ENCODE results near the gene PARVA. TPM values are rescaled to one million over a fixed set of nuclear protein-coding genes. Genes with fewer than 3 reads are reported as not detected.

Gene PARVA
- total RNA-seq, 2 experiments from 2014 or later, result 0.08 to 0.98 TPM

DNA sequence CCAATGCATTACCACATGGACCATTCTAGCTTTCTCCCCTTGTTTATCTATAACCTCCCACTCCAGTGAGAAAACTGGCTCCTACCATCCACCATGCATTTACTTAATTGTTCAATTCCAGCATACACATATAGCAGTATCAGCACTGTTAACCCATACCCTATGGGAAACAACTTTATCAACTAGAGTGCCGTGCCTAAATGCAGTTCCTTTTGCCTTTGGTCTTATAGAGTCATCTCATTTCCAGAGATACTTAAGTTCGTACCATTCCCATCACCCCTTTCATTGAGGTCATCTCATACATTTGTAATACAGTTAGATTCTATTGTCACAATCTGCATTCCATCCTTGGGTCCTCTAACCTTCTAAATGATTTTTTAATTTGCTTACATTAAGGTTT, 86.9 kb downstream of the PARVA start:
- no peaks in the 10 kb centered on the region for H3K4me1 ChIP-seq (ENCODE audit: insufficient read depth, low read length)
- Mint-ChIP-seq H3K27me3 (no peaks in the 10 kb centered on the region), H3K36me3 (ENCODE audit: low read depth) (no peaks in the 10 kb centered on the region), H3K9me3 (no peaks in the 10 kb centered on the region), H3K4me3 (no peak overlapping the region), H3K27ac (no peak overlapping the region), H3K4me1 (ENCODE audit: low read depth) (no peaks in the 10 kb centered on the region)
- no peak for ATAC-seq (ENCODE audit: poor library complexity)
- no peak for DNase-seq
- no peaks in the 10 kb centered on the region for H3K36me3 ChIP-seq (ENCODE audit: insufficient read depth, low read length)
- no peak overlapping the region for H3K4me3 ChIP-seq (ENCODE audit: low read length)
- intact Hi-C loops (cut with DNase I, micrococcal nuclease), result no loop called here
- H3K27me3 ChIP-seq (ENCODE audit: control insufficient read depth in 1 of 2, insufficient read depth in 2 of 2, low read length in 2 of 2), result no peaks in the 10 kb centered on the region
- no peak overlapping the region for H3K27ac ChIP-seq (ENCODE audit: low read depth in 1 of 2, low read length in 2 of 2)
- ChIA-PET POLR2A (no interaction called here), CTCF (no interaction called here)
- TF ChIP-seq, protein P1, sequence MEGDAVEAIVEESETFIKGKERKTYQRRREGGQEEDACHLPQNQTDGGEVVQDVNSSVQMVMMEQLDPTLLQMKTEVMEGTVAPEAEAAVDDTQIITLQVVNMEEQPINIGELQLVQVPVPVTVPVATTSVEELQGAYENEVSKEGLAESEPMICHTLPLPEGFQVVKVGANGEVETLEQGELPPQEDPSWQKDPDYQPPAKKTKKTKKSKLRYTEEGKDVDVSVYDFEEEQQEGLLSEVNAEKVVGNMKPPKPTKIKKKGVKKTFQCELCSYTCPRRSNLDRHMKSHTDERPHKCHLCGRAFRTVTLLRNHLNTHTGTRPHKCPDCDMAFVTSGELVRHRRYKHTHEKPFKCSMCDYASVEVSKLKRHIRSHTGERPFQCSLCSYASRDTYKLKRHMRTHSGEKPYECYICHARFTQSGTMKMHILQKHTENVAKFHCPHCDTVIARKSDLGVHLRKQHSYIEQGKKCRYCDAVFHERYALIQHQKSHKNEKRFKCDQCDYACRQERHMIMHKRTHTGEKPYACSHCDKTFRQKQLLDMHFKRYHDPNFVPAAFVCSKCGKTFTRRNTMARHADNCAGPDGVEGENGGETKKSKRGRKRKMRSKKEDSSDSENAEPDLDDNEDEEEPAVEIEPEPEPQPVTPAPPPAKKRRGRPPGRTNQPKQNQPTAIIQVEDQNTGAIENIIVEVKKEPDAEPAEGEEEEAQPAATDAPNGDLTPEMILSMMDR (IDR thresholded peaks at IDR 0.05), result no peak
- peaks cover 4 to 9% of the 10 kb centered on the region in 2 experiments for H3K9me3 ChIP-seq (ENCODE audit: control insufficient read depth in 1 of 2, insufficient read depth in 1 of 2, low read length in 2 of 2)

DNA sequence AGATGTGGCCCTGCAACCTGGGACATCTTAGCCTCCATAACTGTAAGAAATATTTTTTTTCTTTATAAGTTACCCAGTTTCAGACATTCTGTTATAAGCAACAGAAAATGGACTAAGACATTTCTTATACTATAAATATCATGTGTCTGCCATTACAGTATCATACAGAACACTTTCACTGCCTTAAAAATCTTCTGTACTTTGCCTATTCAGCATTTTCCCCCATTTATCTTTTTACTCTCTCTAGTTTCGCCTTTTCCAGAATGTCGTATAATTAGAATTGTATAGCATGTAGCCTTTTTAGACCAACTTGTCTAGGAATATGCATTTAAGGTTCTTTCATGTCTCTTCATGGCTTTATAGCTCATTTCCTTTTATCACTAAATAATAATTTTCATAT, 88.0 kb downstream of the PARVA start:
- TF ChIP-seq, protein P1 (IDR thresholded peaks at IDR 0.05), result no peak
- Histone ChIP-seq H3K4me3 (ENCODE audit: low read length) (no peak overlapping the region), H3K27me3 (ENCODE audit: control insufficient read depth in 1 of 2, insufficient read depth in 2 of 2, low read length in 2 of 2) (no peaks in the 10 kb centered on the region), H3K4me1 (ENCODE audit: insufficient read depth, low read length) (no peaks in the 10 kb centered on the region), H3K9me3 (ENCODE audit: control insufficient read depth in 1 of 2, insufficient read depth in 1 of 2, low read length in 2 of 2) (peaks cover 4 to 9% of the 10 kb centered on the region in 2 experiments), H3K36me3 (ENCODE audit: insufficient read depth, low read length) (no peaks in the 10 kb centered on the region), H3K27ac (ENCODE audit: low read depth in 1 of 2, low read length in 2 of 2) (no peak overlapping the region)
- no peaks in the 10 kb centered on the region for H3K36me3 Mint-ChIP-seq (ENCODE audit: low read depth)
- H3K4me1 Mint-ChIP-seq (ENCODE audit: low read depth), result no peaks in the 10 kb centered on the region
- no peaks in the 10 kb centered on the region for H3K27me3 Mint-ChIP-seq
- no peak for DNase-seq
- H3K9me3 Mint-ChIP-seq, result no peaks in the 10 kb centered on the region
- intact Hi-C loops (cut with DNase I, micrococcal nuclease), result no loop called here
- no peak overlapping the region for H3K27ac Mint-ChIP-seq
- POLR2A ChIA-PET, result no interaction called here
- H3K4me3 Mint-ChIP-seq, result no peak overlapping the region
- ATAC-seq (ENCODE audit: poor library complexity), result no peak
- CTCF ChIA-PET, result no interaction called here

DNA sequence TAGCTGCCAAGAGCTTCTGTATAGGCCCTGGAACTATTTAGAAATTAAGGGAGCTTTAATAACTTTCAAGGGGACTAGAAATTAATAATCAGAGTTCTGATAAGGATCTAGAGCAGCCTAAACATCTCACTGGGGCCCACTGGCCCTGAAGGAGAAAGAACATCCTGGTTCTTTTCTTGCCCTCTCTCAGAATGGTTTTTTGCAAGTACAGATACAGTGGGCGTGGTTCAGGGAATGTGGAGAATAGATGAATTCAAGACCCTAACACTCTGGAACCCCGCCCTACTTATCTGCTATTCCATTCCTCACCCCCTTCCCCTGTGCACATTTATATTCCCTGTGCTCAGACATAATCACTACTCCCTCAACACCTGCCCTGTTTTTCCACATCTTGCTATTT, 90.2 kb downstream of the PARVA start:
- Mint-ChIP-seq H3K36me3 (ENCODE audit: low read depth) (no peaks in the 10 kb centered on the region), H3K9me3 (no peaks in the 10 kb centered on the region), H3K27me3 (no peaks in the 10 kb centered on the region), H3K4me3 (no peak overlapping the region), H3K27ac (no peak overlapping the region), H3K4me1 (ENCODE audit: low read depth) (no peaks in the 10 kb centered on the region)
- intact Hi-C loops (cut with DNase I, micrococcal nuclease), result no loop called here
- ChIA-PET CTCF (no interaction called here), POLR2A (no interaction called here)
- Histone ChIP-seq H3K4me1 (ENCODE audit: insufficient read depth, low read length) (no peaks in the 10 kb centered on the region), H3K4me3 (ENCODE audit: low read length) (no peak overlapping the region), H3K27ac (ENCODE audit: low read depth in 1 of 2, low read length in 2 of 2) (no peak overlapping the region), H3K27me3 (ENCODE audit: control insufficient read depth in 1 of 2, insufficient read depth in 2 of 2, low read length in 2 of 2) (no peaks in the 10 kb centered on the region), H3K9me3 (ENCODE audit: control insufficient read depth in 1 of 2, insufficient read depth in 1 of 2, low read length in 2 of 2) (peaks cover 4 to 9% of the 10 kb centered on the region in 2 experiments), H3K36me3 (ENCODE audit: insufficient read depth, low read length) (no peaks in the 10 kb centered on the region)
- ATAC-seq (ENCODE audit: poor library complexity), result no peak
- TF ChIP-seq, protein P1 (IDR thresholded peaks at IDR 0.05), result no peak
- no peak for DNase-seq

Measured in CD4-positive, alpha-beta T cell (primary cell).